Tibial nerve (tissue), 3 donors: ENCODE results near the gene ARL5B.

Experiments used
- POLR2A ChIP-seq, 2 donors: fragments of 450-650 bp; IDR thresholded peaks; one replicate each; pipeline ENCODE4 v1.6.1; 2017; ENCODE audit warnings: antibody characterized with exemption in 2 of 2, mild to moderate bottlenecking in 2 of 2, moderate library complexity in 2 of 2
- TF ChIP-seq, protein P1 (sequence below), 5 experiments: fragments of 200-600 bp in 3 of 5; fragments of 450-650 bp in 2 of 5; sonication (generic) in 3 of 5; IDR thresholded peaks; one replicate each; pipeline ENCODE4 v1.5.1; 2016 to 2019; ENCODE audit warnings: antibody characterized with exemption in 5 of 5, mild to moderate bottlenecking in 3 of 5, moderate library complexity in 2 of 5

DNA sequence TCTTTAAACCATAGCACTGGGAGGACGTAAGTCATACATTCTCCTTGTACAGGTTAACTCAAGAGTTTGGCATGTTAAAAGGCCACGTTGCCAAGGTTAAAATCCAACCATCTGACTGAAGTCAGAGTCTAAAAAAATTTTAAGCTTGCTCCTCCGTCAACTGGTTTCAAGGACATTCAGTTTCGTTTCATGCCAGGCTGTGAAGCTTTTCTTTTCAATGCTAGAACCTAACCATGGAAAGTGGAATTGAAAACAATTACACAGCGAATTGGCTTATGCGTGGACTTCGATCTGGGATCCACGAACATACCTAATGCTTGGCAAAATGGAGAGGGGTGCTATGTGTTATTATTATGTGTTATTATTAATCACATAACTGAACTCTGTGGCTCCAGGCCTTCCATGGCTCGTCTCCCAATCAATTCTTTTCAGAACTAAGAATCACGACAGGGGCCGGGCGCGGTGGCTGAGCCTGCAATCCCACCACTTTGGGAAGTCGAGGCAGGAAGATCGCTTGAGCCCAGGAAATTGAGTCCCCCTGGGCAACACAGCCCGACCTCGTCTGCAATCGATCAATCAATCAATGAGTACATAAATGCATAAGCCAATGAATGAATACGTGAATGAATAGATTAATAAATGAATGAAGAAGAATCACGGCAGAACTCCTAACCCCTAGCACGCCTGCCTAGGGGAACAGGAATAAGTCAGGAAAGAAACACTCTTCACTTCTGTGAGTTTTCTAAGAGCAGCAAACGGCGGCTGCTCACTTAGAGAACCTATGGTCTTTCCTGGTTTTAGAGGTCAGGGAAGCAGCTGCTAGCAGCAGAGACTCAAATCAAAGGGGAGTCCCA lies 733 bp upstream of the ARL5B start:
- TF ChIP-seq, protein P1, sequence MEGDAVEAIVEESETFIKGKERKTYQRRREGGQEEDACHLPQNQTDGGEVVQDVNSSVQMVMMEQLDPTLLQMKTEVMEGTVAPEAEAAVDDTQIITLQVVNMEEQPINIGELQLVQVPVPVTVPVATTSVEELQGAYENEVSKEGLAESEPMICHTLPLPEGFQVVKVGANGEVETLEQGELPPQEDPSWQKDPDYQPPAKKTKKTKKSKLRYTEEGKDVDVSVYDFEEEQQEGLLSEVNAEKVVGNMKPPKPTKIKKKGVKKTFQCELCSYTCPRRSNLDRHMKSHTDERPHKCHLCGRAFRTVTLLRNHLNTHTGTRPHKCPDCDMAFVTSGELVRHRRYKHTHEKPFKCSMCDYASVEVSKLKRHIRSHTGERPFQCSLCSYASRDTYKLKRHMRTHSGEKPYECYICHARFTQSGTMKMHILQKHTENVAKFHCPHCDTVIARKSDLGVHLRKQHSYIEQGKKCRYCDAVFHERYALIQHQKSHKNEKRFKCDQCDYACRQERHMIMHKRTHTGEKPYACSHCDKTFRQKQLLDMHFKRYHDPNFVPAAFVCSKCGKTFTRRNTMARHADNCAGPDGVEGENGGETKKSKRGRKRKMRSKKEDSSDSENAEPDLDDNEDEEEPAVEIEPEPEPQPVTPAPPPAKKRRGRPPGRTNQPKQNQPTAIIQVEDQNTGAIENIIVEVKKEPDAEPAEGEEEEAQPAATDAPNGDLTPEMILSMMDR (IDR thresholded peaks at IDR 0.05) = no peak
- no peak for TF ChIP-seq POLR2A (IDR thresholded peaks at IDR 0.05)
